ENCODE measurements around the gene OSTN. TPM values are rescaled to one million over a fixed set of nuclear protein-coding genes. Genes with fewer than 3 reads are reported as not detected.

Gene OSTN
- total RNA-seq, 1 donor from 2014 or later, result 52.5 TPM

- DNase-seq (ENCODE audit: low spot score), result no peak
Measured at GRCh38 chr3:191234216-191234615, 35.2 kb downstream of the OSTN start.

GRCh38 chr3:191235331-191236314 lies 36.6 kb downstream of the OSTN start:
- DNase-seq (ENCODE audit: low spot score), result no peak

GRCh38 chr3:191236646-191237045 lies 37.6 kb downstream of the OSTN start:
- no peak for DNase-seq (ENCODE audit: low spot score)

- no peak for DNase-seq (ENCODE audit: low spot score)
Measured at GRCh38 chr3:191237047-191237882, 38.2 kb downstream of the OSTN start.

DNA sequence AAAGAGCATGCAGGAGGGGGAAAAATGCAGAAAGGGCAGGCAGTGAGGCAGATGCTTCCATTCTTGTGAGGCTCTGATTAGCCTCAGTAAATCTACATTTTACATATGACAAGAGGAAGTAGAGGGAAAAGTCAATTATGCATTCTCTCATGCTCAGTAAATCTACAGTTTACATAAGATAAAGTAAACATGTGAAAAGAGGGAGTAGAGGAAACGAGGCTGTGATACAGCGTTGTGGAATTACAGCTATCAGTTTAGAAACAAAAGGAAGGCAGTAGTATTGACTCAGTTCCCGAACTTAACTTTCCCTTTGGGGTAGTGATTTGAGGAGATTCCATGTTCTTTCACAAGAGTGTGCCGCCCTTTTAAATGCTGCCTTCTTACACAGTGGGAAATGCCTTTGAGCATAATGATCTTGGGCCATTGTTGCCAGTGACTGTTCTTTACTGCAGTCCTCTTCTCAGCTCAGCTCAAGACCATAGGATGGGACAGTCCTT lies 39.3 kb downstream of the OSTN start:
- DNase-seq (ENCODE audit: low spot score), result no peak

DNA sequence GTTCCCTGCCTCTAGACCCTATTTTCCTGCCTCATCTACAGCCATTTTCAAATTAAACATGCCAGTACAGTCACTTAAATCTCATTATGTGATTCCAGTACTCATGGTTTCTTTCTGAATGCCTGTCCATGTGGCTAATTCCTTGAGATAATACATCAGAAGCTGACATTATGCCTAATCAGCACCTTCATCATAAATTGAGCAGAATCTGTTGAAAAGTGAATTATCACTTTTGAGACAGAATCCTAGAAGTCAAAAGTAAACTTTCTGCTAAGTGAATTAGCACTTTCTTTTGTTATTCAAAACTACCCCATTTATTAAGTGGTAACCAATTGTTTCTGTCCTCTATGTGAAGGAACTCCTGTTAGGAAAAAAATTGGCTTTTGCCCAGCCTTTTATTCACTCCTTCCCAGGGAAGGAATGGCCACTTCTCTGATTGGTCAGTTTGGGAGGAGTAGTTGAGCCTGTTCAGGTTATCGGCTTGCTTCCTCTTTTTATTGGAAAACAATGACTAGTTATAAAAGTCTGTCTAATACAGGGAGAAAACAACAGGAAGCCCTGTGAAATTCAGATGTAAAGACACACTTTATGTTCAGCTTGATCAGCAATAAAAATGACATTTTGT lies 40.5 kb downstream of the OSTN start:
- DNase-seq (ENCODE audit: low spot score), result no peak

DNA sequence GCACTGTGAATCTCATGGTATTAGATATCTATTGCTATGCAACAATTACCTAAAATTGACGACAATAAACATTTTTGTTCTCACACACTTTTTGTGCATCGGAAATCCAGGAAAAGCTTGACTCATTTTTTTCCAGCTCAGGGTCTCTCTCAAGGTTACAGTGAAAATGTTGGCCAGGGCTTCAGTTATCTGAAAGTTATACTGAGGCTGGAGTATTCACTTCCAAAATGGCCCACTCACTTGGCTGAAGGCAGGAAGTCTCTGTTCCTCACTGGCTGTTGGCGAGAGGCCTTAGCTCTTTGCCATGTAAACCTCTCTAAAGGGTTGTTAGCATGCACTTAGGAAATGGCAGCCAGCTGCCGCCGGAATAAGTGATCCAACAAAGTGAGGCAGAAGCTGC lies 41.4 kb downstream of the OSTN start:
- DNase-seq (ENCODE audit: low spot score), result no peak

- DNase-seq (ENCODE audit: low spot score), result peak; percentile 36
Measured at GRCh38 chr3:191244242-191244867, 45.3 kb downstream of the OSTN start.

DNA sequence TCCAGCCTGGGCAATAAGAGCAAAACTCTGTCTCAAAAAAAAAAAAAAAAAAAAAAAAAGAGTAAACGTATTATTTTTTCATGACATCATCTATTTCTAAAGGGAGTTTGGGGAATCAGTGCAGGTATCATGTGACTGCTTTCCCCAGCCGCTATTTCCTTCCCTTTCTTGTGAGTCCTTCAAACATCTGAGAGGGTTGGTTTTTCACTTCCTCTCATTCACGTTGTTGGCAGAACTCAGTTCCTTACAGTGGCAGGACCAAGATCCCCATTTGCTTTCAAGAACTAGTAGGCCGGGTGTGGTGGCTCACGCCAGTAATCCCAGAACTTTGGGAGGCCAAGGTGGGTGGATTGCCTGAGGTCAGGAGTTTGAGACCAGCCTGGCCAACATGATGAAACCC lies 47.0 kb downstream of the OSTN start:
- peak; percentile 46 for DNase-seq (ENCODE audit: low spot score)

- DNase-seq (ENCODE audit: low spot score), result peak; percentile 75
Measured at GRCh38 chr3:191246630-191247029, 47.6 kb downstream of the OSTN start.

- no peak for DNase-seq (ENCODE audit: low spot score)
Measured at GRCh38 chr3:191253089-191253799, 54.2 kb downstream of the OSTN start.

- DNase-seq (ENCODE audit: low spot score), result no peak
Measured at GRCh38 chr3:191254098-191254873, 55.2 kb downstream of the OSTN start.

- peak; percentile 12 for DNase-seq (ENCODE audit: low spot score)
Measured at GRCh38 chr3:191255156-191255555, 56.1 kb downstream of the OSTN start.

GRCh38 chr3:191256405-191256804 lies 57.4 kb downstream of the OSTN start:
- no peak for DNase-seq (ENCODE audit: low spot score)

GRCh38 chr3:191257286-191257685 lies 58.2 kb downstream of the OSTN start:
- no peak for DNase-seq (ENCODE audit: low spot score)

DNA sequence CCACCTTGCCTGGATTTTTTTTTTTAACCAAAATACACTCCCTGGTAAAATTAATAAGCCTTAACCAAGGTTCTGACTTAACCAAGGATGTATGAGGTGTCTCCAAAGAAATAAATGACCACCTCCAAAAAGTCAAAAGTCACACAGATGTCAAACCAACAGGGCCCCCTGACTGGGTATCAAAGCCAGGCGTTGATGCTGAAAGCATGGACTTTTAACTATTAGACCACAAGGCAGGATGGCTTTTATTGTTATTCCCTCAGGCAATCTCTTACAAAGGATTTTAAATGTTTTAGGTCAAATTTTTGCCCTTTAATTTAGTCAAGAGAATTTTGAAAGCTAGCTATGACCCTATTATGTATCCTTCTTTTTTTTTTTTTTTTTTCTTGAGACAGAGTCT lies 60.4 kb downstream of the OSTN start:
- DNase-seq (ENCODE audit: low spot score), result no peak

GRCh38 chr3:191260431-191261303 lies 61.6 kb downstream of the OSTN start:
- DNase-seq (ENCODE audit: low spot score), result no peak

DNA sequence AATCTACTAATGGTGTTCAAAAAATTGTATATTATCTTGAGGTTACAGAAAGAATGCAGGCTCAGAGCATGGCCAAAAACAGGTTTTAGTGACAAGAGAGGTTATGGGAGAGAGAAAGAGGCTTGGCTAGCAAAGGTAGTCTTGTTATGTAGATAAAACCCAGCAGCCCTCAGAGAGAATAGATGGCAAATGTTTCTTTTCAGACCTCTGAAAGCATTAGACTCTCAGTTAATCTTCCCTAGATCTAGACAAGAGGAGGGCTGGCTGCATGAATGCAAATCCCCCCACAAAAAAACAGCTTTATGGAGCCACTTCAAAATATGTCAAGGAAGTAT lies 62.2 kb downstream of the OSTN start:
- DNase-seq (ENCODE audit: low spot score), result no peak

DNA sequence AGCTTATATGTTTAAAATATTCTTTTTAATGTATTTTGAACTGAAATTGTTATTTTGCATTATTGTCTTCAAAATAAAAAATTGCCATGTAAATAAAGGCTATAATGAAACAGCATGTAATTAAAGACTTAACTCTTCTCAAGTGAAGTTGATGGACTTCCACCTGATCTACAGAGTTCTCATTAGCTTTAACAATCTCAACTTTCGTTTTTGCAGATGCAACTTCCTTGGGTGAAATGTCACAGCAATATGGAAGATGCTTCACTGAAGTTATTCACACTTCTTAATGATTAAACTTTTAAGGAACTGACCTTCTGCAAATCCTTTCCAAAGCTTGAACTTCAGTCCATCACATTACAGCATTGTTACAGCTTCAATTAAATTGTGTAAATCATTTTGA lies 63.6 kb downstream of the OSTN start:
- DNase-seq (ENCODE audit: low spot score), result no peak
